Sigmoid colon (tissue), 7 donors: ENCODE data around the gene IPO11. TPM values are rescaled to one million over a fixed set of nuclear protein-coding genes. Genes with fewer than 3 reads are reported as not detected.
"Not testable (repeated sequence)": the region's sequence is repeated elsewhere in the genome, so short reads cannot be mapped to it uniquely, and the experiment has no call there.

ENCODE experiments used
- DNase-seq: peaks from one replicate; pipeline ENCODE4 v3.0.0-alpha.2; 2019
- H3K27ac ChIP-seq, 4 donors: fragments of 200-600 bp; sonication (generic); one replicate each; pipeline ENCODE4 v1.5.1; 2016 to 2019; ENCODE audit warnings: mild to moderate bottlenecking in 1 of 4
- H3K27me3 ChIP-seq, 3 donors: fragments of 200-600 bp; sonication (generic); one replicate each; pipeline ENCODE4 v1.5.1; 2019; ENCODE audit warnings: mild to moderate bottlenecking in 1 of 3
- H3K36me3 ChIP-seq, 4 donors: fragments of 200-600 bp; sonication (generic); one replicate each; pipeline ENCODE4 v1.5.1; 2016 to 2019
- H3K4me1 ChIP-seq, 4 donors: fragments of 200-600 bp; sonication (generic); one replicate each; pipeline ENCODE4 v1.5.1; 2017 to 2019
- H3K4me3 ChIP-seq, 4 donors: fragments of 200-600 bp; sonication (generic); one replicate each; pipeline ENCODE4 v1.5.1; 2017 to 2019; ENCODE audit warnings: mild to moderate bottlenecking in 2 of 4, moderate library complexity in 1 of 4
- H3K9me3 ChIP-seq, 4 donors: fragments of 200-600 bp in 3 of 4; sonication (generic) in 3 of 4; one replicate each; pipeline versions ENCODE4 v1.5.1 to v1.6.1; 2013 to 2019
- EP300 ChIP-seq, 4 donors: sonication (generic); formaldehyde crosslinking; IDR thresholded peaks; one replicate each; pipeline ENCODE4 v1.6.1; 2017; ENCODE audit warnings: antibody characterized with exemption in 4 of 4
- POLR2A ChIP-seq, 2 donors: fragments of 450-650 bp; IDR thresholded peaks; one replicate each; pipeline ENCODE4 v1.6.1; 2016; ENCODE audit warnings: antibody characterized with exemption in 2 of 2, mild to moderate bottlenecking in 2 of 2, moderate library complexity in 2 of 2
- POLR2AphosphoS5 ChIP-seq, 4 donors: sonication (generic); formaldehyde crosslinking; IDR thresholded peaks; one replicate each; pipeline ENCODE4 v1.6.1; 2017; ENCODE audit warnings: antibody characterized with exemption in 4 of 4
- WGBS, 2 donors: extraction: QIAGEN DNeasy Blood & Tissue Kit; methylation state at CpG; one replicate each; pipeline ENCODE4 v1.1.7; 2013; 5-methylcytosine and 5-hydroxymethylcytosine counted together
- intact Hi-C: fragments of 100-400 bp; cut with DNase I; formaldehyde crosslinking; loops from one replicate; pipeline ENCODE4 v1.15.1; 2023
- polyA plus RNA-seq, 3 donors: library from polyadenylated mRNA; stranded (reverse); fragments of 200-250 nt; gene quantifications; one replicate each; pipeline ENCODE4 v1.2.3, GENCODE V29; 2013
- total RNA-seq, 4 donors: library from RNA; depleted of rRNA; stranded (reverse); fragments of >200 nt; gene quantifications; one replicate each; pipeline ENCODE4 v1.1.0, GENCODE V29; 2016
- TF ChIP-seq, protein P1 (sequence below), 4 experiments: fragments of 450-650 bp in 3 of 4; fragments of 200-600 bp in 1 of 4; IDR thresholded peaks; one replicate each; pipeline ENCODE4 v1.5.1; 2016 to 2019; ENCODE audit warnings: antibody characterized with exemption in 4 of 4, mild to moderate bottlenecking in 3 of 4, moderate library complexity in 2 of 4
- donor health status: healthy with polysubstance abuse.
- donor health status: Bipolar disorder and iron deficiency.
- donor health status: healthy.

IPO11 gene
- total and polyA plus RNA-seq, 7 donors, result 5.3 to 38.8 (median 20.9) TPM

DNA sequence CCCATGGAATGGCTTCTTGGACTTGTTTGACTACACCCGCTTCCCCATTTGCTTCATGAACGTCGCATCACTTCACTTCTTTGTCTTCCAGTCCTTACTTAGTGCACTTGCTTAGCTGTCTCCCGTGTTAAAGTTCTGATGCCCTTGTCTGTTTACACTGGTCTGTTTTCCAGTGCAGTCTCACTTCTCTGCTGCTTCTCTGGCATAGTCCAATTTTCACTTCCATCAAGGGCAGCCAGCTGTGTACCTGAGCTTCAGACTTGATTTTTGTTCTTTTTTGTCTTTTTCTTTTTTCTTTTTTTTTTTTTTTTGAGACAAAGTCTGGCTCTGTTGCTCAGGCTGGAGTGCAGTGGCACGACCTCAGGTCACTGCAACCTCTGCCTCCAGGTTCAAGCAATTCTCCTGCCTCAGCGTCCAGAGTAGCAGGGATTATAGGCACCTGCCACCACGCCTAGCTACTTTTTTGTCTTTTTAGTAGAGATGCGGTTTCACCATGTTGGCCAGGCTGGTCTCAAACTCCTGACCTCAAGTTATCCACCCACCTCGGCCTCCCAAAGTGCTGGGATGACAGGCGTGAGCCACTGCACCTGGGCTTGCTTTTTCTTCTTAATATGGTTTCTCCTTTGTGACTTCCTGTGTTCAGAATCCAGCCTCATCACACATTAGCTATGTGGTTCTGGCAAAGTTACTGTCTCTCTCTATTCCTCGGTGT lies 241.5 kb downstream of the IPO11 start:
- intact Hi-C loops, result no loop called here

DNA sequence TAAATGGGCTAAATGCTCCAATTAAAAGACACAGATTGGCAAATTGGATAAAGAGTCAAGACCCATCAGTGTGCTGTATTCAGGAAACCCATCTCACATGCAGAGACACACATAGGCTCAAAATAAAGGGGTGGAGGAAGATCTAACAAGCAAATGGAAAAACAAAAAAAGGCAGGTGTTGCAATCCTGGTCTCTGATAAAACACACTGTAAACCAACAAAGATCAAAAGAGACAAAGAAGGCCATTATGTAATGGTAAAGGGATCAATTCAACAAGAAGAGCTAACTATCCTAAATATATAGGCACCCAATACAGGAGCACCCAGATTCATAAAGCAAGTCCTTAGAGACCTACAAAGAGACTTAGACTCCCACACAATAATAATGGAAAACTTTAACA lies 245.2 kb downstream of the IPO11 start:
- H3K36me3 ChIP-seq, H3K4me3 ChIP-seq, intact Hi-C loops, H3K4me1 ChIP-seq, H3K9me3 ChIP-seq, DNase-seq, H3K27ac ChIP-seq, H3K27me3 ChIP-seq: not testable (repeated sequence)

More for the DNA sequence above, 241.5 kb downstream of the IPO11 start:
- no peak for DNase-seq
- Histone ChIP-seq H3K36me3 (no peaks in the 10 kb centered on the region), H3K27me3 (no peaks in the 10 kb centered on the region), H3K27ac (no peak overlapping the region), H3K4me3 (no peak overlapping the region), H3K9me3 (no peaks in the 10 kb centered on the region), H3K4me1 (no peaks in the 10 kb centered on the region)
- WGBS, 2 donors, result 79 to 82% methylated on average over 11 of the region's 11 CpGs
- TF ChIP-seq POLR2A (IDR thresholded peaks at IDR 0.05) (no peak), EP300 (IDR thresholded peaks at IDR 0.05) (no peak), POLR2AphosphoS5 (IDR thresholded peaks at IDR 0.05) (no peak)
- TF ChIP-seq, protein P1, sequence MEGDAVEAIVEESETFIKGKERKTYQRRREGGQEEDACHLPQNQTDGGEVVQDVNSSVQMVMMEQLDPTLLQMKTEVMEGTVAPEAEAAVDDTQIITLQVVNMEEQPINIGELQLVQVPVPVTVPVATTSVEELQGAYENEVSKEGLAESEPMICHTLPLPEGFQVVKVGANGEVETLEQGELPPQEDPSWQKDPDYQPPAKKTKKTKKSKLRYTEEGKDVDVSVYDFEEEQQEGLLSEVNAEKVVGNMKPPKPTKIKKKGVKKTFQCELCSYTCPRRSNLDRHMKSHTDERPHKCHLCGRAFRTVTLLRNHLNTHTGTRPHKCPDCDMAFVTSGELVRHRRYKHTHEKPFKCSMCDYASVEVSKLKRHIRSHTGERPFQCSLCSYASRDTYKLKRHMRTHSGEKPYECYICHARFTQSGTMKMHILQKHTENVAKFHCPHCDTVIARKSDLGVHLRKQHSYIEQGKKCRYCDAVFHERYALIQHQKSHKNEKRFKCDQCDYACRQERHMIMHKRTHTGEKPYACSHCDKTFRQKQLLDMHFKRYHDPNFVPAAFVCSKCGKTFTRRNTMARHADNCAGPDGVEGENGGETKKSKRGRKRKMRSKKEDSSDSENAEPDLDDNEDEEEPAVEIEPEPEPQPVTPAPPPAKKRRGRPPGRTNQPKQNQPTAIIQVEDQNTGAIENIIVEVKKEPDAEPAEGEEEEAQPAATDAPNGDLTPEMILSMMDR (IDR thresholded peaks at IDR 0.05), result no peak

DNA sequence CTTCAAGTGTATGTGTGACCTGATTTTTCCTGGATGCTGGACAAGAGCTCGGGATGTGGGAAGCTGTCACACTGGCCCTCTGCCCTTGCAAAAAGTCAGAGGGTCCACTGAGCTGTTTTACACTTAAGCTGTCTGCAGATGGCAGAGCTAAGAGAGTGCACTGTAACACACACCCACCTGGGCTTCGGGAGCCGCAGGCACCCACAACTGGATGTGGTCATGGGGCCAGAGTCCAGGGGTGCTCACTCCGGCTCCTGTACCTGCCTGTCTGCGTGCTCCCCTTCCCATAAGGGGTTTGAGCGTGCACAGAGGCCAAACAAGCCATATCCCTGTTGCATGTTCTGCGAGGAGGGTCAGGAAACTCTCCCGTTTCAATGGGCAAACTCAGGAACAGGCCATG lies 248.6 kb downstream of the IPO11 start:
- no peaks in the 10 kb centered on the region for H3K4me1 ChIP-seq
- intact Hi-C loops, result no loop called here
- TF ChIP-seq, protein P1 (IDR thresholded peaks at IDR 0.05), result no peak
- TF ChIP-seq POLR2AphosphoS5 (IDR thresholded peaks at IDR 0.05) (no peak), EP300 (IDR thresholded peaks at IDR 0.05) (no peak), POLR2A (IDR thresholded peaks at IDR 0.05) (no peak)

DNA sequence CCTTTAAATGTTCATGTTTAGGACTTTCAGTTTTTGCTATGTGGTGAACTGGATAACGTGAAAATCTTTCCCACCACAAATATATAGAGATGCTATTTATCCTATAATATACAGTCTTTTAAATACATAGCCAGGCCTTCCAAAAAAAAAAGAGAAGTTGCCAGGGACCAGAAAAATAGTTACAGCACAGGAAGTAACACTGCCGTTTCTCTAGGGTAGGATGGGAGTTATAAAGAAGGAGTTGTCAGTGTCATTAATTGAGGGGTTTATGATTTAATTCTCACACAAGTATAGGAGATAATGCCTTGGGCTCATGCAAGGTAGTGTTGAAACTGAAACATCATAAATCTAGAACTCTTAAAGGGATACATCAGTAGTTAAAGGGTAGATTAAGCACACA lies 250.0 kb downstream of the IPO11 start:
- H3K27me3 ChIP-seq, result no peaks in the 10 kb centered on the region
- H3K27ac ChIP-seq, result no peak overlapping the region
- DNase-seq, result no peak
- H3K9me3 ChIP-seq, result no peaks in the 10 kb centered on the region
- 36 to 37% methylated on average over 2 of the region's 2 CpGs for WGBS, 2 donors
- intact Hi-C loops, result no loop called here
- H3K4me1 ChIP-seq, result no peaks in the 10 kb centered on the region
- no peaks in the 10 kb centered on the region for H3K36me3 ChIP-seq
- H3K4me3 ChIP-seq, result no peak overlapping the region
- TF ChIP-seq POLR2A (IDR thresholded peaks at IDR 0.05), result no peak
- TF ChIP-seq, protein P1 (IDR thresholded peaks at IDR 0.05), result no peak
- TF ChIP-seq EP300 (IDR thresholded peaks at IDR 0.05), result no peak
- no peak for TF ChIP-seq POLR2AphosphoS5 (IDR thresholded peaks at IDR 0.05)

More for the DNA sequence above, 248.6 kb downstream of the IPO11 start:
- H3K36me3 ChIP-seq, result no peaks in the 10 kb centered on the region
- H3K9me3 ChIP-seq, result no peaks in the 10 kb centered on the region
- H3K4me3 ChIP-seq, result no peak overlapping the region
- 76 to 86% methylated on average over 8 of the region's 8 CpGs for WGBS, 2 donors
- no peak overlapping the region for H3K27ac ChIP-seq
- no peak for DNase-seq
- H3K27me3 ChIP-seq, result no peaks in the 10 kb centered on the region

DNA sequence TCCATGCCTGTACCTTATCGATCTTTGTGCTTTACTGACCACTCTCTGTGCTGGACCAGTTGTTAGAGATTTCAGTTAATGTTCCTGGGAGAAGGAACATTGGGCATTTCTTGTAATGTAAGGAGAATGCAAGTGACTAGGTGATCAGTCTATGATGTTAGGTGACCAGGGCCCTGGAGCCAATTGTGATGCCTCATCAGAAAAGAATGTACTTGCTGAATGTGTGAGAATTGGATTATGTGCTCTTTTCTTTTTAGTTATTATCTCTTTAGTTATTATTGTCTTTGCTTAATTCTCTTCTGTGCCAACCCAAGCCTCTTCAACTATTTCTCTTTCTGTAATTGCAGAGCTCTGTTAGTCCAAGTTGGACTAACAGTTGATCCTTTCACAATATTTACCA lies 258.9 kb downstream of the IPO11 start:
- intact Hi-C loops, result no loop called here
- H3K9me3 ChIP-seq, result peaks cover 0 to 6% (median 0%) of the 10 kb centered on the region in 4 donors
- TF ChIP-seq POLR2AphosphoS5 (IDR thresholded peaks at IDR 0.05) (no peak), POLR2A (IDR thresholded peaks at IDR 0.05) (no peak), EP300 (IDR thresholded peaks at IDR 0.05) (no peak)
- TF ChIP-seq, protein P1 (IDR thresholded peaks at IDR 0.05), result no peak
- no peak overlapping the region for H3K4me3 ChIP-seq
- no peak for DNase-seq
- no peaks in the 10 kb centered on the region for H3K36me3 ChIP-seq
- H3K4me1 ChIP-seq, result no peaks in the 10 kb centered on the region
- no peak overlapping the region for H3K27ac ChIP-seq
- no peaks in the 10 kb centered on the region for H3K27me3 ChIP-seq
- 92 to 93% methylated on average over 1 of the region's 1 CpG for WGBS, 2 donors

DNA sequence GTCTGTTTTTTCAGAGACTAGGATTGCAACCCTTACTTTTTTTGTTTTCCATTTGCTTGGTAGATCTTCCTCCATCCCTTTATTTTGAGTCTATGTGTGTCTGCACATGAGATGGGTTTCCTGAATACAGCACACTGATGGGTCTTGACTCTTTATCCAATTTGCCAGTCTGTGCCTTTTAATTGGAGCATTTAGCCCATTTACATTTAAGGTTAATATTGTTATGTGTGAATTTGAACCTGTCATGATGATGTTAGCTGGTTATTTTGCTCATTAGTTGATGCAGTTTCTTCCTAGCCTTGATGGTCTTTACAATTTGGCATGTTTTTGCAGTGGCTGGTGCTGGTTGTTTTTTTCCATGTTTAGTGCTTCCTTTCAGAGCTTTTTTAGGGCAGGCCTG lies 264.0 kb downstream of the IPO11 start:
- DNase-seq, H3K27me3 ChIP-seq, H3K4me3 ChIP-seq, H3K36me3 ChIP-seq, H3K4me1 ChIP-seq, H3K27ac ChIP-seq, intact Hi-C loops, H3K9me3 ChIP-seq: not testable (repeated sequence)
